Activated T-cell treated with anti-CD3 and anti-CD28 coated beads, Interleukin-2, amount 50 U/mL, for 48 hours (primary cell): ENCODE results near the gene TANC1.
"Not testable (repeated sequence)": the region's sequence is repeated elsewhere in the genome, so short reads cannot be mapped to it uniquely, and the experiment has no call there.

Experiments
- DNase-seq, 2 experiments: peaks; one replicate each; pipeline ENCODE4 v3.0.0-alpha.2; 2020

TANC1 gene

GRCh38 chr2:159032580-159032979 lies 64.1 kb downstream of the TANC1 start:
- no peak for DNase-seq

GRCh38 chr2:159034713-159035112 lies 66.3 kb downstream of the TANC1 start:
- no peak for DNase-seq

GRCh38 chr2:159035790-159036411 lies 67.5 kb downstream of the TANC1 start:
- no peak for DNase-seq

- not testable (repeated sequence) for DNase-seq
Measured at GRCh38 chr2:159036461-159036860, 68.0 kb downstream of the TANC1 start.

- not testable (repeated sequence) for DNase-seq
Measured at GRCh38 chr2:159041328-159041727, 72.9 kb downstream of the TANC1 start.

GRCh38 chr2:159042115-159042850 lies 73.8 kb downstream of the TANC1 start:
- DNase-seq, result no peak

GRCh38 chr2:159043710-159044109 lies 75.3 kb downstream of the TANC1 start:
- no peak for DNase-seq

GRCh38 chr2:159044804-159045286 lies 76.4 kb downstream of the TANC1 start:
- no peak for DNase-seq

GRCh38 chr2:159045545-159046454 lies 77.4 kb downstream of the TANC1 start:
- no peak for DNase-seq

- no peak for DNase-seq
Measured at GRCh38 chr2:159046966-159047365, 78.5 kb downstream of the TANC1 start.

GRCh38 chr2:159050426-159050825 lies 82.0 kb downstream of the TANC1 start:
- DNase-seq, result no peak

GRCh38 chr2:159051133-159051532 lies 82.7 kb downstream of the TANC1 start:
- DNase-seq, result no peak

- DNase-seq, result no peak
Measured at GRCh38 chr2:159051661-159052060, 83.2 kb downstream of the TANC1 start.

GRCh38 chr2:159052157-159052601 lies 83.7 kb downstream of the TANC1 start:
- DNase-seq, result no peak

- no peak for DNase-seq
Measured at GRCh38 chr2:159053161-159054031, 85.0 kb downstream of the TANC1 start.

GRCh38 chr2:159054032-159054334 lies 85.5 kb downstream of the TANC1 start:
- DNase-seq, result no peak

GRCh38 chr2:159054985-159055384 lies 86.5 kb downstream of the TANC1 start:
- DNase-seq, result no peak

GRCh38 chr2:159060518-159060917 lies 92.1 kb downstream of the TANC1 start:
- DNase-seq, result no peak

GRCh38 chr2:159063677-159064076 lies 95.2 kb downstream of the TANC1 start:
- no peak for DNase-seq

- DNase-seq, result no peak
Measured at GRCh38 chr2:159064446-159065301, 96.2 kb downstream of the TANC1 start.

GRCh38 chr2:159065313-159065712 lies 96.9 kb downstream of the TANC1 start:
- DNase-seq, result no peak
